Measurements from ENCODE around the gene PPAT.

DNA sequence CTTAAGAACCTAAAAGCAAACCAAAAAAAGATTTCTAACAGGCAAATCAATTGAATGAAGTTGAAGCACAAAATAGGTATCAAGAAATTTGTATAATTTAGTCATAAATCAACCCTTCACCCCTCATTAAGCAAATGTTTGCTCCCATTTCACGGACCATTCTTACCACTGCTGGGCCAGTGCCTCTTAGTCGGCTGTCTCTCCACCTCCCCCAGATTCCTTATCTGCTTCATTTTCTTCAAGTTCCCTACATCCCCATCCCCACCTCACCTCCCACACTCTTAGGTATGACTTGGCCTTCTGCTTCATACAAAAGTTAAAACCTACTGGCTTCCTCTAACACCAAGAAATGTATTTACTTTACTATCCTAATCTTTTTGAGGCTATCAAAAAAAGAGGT is 60.0 kb downstream of the PPAT start:
- no peak for TF ChIP-seq POLR2AphosphoS5 (IDR thresholded peaks at IDR 0.05; ENCODE audit: low read depth, low read length)
- no peak for TF ChIP-seq SIN3A (IDR thresholded peaks at IDR 0.05; ENCODE audit: borderline replicate concordance, insufficient read depth, low read length)
- no peak for TF ChIP-seq REST (IDR thresholded peaks at IDR 0.05; ENCODE audit: insufficient read depth in 1 of 2, low read depth in 2 of 2, low read length in 2 of 2)
- no peak for TF ChIP-seq FOXP2 (optimal IDR thresholded peaks at IDR 0.05; ENCODE audit: borderline replicate concordance, extremely low read depth, extremely low read length, insufficient read depth)
